PFSK-1 (cell line): ENCODE results near the gene TP53I13.

Experiments used
- POLR2AphosphoS5 ChIP-seq: IDR thresholded peaks from 2 replicates; pipeline ENCODE4 v1.6.1; 2012; ENCODE audit warnings: low read depth, mild to moderate bottlenecking, control low read depth, low read length, moderate library complexity
- SIN3A ChIP-seq: IDR thresholded peaks from 2 replicates; pipeline ENCODE4 v1.6.1; 2012; ENCODE audit warnings: mild to moderate bottlenecking, low read length, moderate library complexity, borderline replicate concordance; ENCODE audit not compliant: insufficient read depth
- TAF1 ChIP-seq: IDR thresholded peaks from 2 replicates; pipeline ENCODE4 v1.6.1; 2012; ENCODE audit warnings: low read length, control low read depth, borderline replicate concordance; ENCODE audit not compliant: insufficient read depth
- TF ChIP-seq, protein P1 (sequence below), 2 experiments: IDR thresholded peaks; 2 replicates each; pipeline versions ENCODE4 v1.6.1 to v1.8.0; 2011 to 2012; ENCODE audit warnings: low read depth in 2 of 2, low read length in 2 of 2, control low read depth in 1 of 2, inconsistent platforms in 1 of 2, mild to moderate bottlenecking in 1 of 2, moderate library complexity in 1 of 2; ENCODE audit not compliant: insufficient read depth in 1 of 2

DNA sequence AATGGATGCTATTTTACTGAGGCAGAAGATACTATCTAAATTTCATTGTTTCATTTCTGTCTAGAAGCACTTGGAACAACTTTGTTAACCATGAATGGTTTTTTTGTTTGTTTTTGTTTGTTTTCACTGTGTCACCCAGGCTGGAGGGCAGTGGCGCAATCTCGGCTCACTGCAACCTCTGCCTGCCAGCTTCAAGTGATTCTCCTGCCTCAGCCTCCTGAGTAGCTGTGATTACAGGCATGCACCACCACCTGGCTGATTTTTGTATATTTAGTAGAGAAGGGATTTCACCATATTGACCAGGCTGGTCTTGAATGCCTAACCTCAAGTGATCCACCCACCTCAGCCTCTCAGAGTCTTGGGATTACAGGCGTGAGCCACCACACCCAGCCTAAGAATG, 42.2 kb upstream of the TP53I13 start:
- TF ChIP-seq, protein P1, sequence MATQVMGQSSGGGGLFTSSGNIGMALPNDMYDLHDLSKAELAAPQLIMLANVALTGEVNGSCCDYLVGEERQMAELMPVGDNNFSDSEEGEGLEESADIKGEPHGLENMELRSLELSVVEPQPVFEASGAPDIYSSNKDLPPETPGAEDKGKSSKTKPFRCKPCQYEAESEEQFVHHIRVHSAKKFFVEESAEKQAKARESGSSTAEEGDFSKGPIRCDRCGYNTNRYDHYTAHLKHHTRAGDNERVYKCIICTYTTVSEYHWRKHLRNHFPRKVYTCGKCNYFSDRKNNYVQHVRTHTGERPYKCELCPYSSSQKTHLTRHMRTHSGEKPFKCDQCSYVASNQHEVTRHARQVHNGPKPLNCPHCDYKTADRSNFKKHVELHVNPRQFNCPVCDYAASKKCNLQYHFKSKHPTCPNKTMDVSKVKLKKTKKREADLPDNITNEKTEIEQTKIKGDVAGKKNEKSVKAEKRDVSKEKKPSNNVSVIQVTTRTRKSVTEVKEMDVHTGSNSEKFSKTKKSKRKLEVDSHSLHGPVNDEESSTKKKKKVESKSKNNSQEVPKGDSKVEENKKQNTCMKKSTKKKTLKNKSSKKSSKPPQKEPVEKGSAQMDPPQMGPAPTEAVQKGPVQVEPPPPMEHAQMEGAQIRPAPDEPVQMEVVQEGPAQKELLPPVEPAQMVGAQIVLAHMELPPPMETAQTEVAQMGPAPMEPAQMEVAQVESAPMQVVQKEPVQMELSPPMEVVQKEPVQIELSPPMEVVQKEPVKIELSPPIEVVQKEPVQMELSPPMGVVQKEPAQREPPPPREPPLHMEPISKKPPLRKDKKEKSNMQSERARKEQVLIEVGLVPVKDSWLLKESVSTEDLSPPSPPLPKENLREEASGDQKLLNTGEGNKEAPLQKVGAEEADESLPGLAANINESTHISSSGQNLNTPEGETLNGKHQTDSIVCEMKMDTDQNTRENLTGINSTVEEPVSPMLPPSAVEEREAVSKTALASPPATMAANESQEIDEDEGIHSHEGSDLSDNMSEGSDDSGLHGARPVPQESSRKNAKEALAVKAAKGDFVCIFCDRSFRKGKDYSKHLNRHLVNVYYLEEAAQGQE (IDR thresholded peaks at IDR 0.05; ENCODE audit: insufficient read depth in 1 of 2, low read depth in 2 of 2, low read length in 2 of 2) = no peak
- TF ChIP-seq POLR2AphosphoS5 (no peak), TAF1 (no peak), SIN3A (no peak)
